GM21367 (cell line): ENCODE data around the gene TBC1D30.
A peak's percentile ranks its signal among the peaks of the same experiment; 100 is the strongest.
"Not testable (repeated sequence)": the region's sequence is repeated elsewhere in the genome, so short reads cannot be mapped to it uniquely, and the experiment has no call there.

ENCODE experiments used
- ATAC-seq: cut with Tn5 transposase; IDR thresholded peaks from one replicate; pipeline ENCODE4 v1.9.1; 2021; ENCODE audit not compliant: unreplicated experiment

The TBC1D30 gene, protein sequence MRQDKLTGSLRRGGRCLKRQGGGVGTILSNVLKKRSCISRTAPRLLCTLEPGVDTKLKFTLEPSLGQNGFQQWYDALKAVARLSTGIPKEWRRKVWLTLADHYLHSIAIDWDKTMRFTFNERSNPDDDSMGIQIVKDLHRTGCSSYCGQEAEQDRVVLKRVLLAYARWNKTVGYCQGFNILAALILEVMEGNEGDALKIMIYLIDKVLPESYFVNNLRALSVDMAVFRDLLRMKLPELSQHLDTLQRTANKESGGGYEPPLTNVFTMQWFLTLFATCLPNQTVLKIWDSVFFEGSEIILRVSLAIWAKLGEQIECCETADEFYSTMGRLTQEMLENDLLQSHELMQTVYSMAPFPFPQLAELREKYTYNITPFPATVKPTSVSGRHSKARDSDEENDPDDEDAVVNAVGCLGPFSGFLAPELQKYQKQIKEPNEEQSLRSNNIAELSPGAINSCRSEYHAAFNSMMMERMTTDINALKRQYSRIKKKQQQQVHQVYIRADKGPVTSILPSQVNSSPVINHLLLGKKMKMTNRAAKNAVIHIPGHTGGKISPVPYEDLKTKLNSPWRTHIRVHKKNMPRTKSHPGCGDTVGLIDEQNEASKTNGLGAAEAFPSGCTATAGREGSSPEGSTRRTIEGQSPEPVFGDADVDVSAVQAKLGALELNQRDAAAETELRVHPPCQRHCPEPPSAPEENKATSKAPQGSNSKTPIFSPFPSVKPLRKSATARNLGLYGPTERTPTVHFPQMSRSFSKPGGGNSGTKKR

DNA sequence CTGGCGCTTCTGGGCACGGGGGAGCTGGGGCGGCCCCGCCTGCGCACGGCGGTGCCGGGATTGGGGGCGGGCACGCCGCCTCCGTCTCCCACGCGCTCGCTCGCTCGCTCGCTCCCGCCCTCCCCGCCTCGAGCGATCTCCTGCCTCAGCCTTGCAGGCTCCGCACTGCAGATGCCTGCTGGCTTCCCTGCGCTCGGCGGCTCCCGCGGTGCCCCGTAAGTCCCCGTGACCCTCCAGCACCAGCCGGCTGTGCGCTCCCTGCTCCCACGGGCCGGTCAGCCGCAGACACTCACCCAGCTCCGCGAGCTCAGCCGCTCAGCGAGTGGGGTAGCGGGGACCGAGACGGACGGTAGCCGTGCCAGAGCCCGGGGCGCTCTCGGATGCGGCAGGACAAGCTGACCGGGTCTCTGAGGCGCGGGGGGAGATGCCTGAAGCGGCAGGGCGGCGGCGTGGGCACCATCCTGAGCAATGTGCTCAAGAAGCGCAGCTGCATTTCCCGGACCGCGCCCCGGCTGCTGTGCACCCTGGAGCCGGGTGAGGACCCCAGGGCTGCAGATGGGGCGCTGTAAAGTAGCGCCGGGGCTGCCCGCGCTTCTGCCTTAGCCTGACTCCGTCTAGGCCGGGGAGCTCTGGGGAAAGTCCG lies at the start of gene TBC1D30:
Gene TBC1D30, plus strand, starts transcription at position 148 of the 643 bp plus-strand sequence. Its CDS starts 233 bp downstream, at position 381.
- ATAC-seq = no peak

DNA sequence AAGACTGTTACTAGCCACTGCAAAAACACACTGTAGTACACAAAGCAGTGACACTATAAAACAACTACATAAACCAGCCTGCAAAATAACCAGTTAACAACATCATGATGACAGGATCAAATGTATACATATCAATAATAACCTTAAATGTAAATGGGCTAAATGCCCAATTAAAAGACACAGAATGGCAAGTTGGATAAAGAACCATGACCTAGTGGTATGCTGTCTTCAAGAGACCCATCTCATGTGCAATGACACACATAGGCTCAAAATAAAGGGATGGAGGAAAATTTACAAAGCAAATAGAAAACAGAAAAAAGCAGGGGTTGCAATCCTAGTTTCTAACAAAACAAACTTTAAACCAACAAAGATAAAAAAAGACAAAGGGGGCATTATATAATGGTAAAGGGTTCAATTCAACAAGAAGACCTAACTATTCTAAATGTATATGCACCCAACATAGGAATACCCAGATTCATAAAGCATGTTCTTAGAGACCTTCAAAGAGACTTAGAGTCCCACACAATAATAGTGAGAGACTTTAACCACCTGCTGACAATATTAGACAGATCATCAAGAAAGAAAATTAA lies 49.2 kb upstream of the TBC1D30 start:
- not testable (repeated sequence) for ATAC-seq

DNA sequence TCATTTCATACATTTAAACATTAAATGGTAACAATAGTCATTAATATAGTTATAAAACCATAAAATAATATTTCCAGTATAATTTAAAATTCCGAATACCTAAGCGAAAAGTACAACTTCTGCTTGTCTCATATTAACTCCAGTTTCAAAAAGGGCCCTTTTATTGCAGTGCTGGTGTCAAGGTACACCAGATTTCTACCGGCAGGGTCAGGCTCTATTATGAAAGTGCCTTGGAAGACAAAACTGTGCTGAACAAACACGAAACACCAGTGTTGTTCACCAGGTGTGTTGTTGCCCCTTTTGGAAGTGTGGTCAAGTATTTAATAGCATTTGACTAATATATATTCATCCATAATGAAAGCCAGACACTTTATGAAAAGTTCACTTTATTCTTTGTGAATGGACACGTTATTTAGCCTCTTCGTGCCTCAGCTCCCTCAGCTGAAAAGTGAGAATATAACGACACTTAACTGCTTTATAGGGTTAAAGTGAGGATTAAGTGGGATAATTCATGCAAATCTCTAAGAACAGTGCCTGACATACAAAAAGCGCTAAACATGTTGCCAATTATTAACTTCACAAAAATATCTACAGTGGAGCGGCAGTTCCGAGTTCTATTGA lies 45.0 kb upstream of the TBC1D30 start:
- ATAC-seq = no peak

DNA sequence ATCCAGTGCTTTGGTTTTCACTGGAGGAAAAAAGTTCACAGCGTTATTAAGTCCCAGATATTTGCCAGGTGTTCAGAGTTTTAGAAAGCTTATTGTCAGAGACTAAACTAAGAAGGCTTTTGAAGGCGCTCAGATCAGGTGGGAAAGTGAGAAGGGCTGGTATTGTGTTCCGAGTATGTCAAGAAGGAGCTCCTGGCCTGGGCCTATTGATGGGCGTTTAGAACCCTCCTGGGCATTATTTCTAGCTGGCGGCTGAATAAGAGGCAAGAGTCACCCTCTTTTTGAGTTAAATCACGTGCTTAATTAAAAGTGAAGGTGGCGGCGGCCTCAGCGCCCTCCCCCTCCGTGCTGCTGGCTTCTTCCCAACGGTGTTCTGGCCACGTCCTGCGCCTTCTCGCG lies 44.3 kb upstream of the TBC1D30 start:
- ATAC-seq = no peak

DNA sequence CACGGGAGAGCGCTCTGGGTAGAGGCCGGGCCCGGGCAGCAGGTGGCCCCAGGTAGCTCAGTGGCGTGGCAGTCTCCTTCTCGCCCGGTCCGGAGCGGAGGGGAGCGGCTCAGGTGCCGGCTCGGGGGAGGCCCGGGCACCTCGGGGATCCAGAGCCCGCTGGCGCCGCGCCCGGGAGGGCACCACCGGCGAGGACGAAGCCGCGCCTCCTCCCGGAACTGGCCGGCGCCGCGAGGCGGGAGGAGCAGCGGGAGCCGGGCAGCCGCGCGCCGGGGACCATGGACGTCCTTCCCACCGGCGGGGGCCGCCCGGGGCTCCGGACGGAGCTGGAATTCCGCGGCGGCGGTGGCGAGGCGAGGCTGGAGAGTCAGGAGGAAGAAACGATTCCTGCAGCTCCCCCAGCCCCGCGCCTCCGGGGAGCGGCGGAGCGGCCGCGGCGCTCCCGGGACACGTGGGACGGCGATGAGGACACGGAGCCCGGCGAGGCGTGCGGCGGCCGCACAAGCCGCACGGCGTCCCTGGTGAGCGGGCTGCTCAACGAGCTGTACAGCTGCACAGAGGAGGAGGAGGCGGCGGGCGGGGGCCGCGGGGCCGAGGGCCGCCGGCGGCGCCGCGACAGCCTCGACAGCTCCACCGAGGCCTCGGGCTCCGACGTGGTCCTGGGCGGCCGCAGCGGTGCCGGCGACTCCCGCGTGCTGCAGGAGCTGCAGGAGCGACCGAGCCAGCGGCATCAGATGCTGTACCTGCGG lies 43.7 kb upstream of the TBC1D30 start:
- ATAC-seq = no peak

DNA sequence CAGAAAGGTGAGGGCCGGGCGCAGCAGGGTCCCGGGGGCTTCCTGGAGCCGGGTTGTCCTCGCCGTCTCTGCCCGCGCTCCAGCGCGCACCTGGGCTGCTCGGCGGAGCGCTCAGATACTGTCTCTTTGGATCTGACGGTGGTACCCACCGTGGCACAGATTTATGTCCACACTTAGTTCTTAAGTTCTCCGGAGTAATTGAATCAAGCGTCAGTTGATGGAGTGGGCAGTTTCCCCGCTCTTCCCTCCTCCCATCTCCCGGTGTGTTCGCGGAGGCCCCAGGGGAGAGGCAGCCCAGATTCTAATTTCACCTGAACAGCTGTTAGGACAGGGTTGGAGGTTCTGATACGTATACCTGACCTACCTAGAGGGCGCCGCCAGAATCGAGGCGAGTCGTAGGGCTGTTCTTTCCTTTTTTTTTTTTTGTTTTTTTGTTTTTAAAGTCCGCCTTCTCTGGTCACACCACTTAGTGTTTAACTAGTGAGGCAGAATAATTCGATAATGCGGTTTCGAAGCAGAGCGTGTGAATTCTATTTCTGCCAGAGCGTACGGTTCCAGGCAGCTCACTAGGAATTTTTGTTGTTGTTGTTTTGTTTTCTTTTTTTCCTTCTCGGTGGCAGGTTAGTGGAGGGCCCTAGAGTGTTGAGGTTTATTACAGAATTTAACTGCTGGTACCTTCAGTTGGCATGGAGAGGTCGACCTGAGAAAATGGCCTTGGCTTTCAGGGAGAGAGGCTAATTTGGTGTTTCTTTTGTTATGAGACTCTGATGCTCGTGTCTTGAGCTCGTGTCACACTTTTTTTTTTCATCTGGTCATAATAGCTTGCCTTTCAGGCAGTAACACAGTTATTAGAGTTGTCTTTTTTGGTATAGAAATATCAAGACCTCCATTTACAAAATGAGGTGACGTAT lies 42.9 kb upstream of the TBC1D30 start:
- no peak for ATAC-seq

DNA sequence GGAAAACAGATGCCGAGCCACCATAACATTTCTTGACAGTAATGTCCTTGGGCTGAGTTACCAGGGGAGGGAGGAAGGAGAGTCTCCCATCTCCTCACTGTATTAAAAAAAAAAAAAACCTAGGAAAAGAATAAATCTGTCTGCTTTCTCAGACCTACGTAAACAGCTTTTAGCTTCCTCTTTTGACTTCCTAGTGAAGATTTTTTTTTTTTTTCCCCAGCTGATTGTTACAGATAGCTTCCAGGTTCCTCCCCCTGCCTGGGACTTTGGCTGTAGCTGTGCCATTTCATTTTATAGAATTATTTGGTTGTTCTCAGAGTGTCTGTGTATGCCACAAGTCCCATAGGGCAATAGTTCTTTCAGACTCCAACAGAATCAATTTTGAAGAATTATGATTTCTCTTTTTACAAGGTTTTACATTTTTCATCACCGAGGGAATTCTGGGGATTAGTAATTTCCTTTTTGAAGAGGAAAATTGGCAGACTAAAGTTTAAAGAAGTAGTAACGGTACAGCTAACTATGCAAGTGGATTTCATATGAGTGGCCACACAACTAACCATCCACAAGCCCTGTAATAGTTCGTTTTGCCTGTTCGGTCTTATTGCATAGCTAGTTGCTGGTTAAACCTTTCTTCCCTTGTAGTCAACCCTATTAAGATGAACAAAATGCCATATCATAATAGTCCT lies 42.1 kb upstream of the TBC1D30 start:
- ATAC-seq = no peak

DNA sequence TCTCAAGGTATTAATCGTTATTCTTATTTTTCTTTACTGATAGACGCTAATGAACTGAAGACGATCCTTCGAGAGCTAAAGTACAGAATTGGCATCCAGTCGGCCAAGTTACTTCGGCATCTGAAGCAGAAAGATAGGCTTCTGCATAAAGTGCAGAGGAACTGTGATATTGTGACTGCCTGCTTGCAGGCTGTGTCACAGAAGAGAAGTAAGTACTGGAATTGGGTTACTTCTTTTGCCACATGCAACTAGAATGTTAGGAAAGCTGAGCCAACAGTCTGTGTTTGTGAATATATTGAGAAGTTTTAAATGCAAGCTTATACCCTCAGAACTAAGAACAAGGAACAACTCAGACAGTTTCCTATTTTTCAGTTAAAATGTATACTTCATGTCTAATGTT lies 38.6 kb upstream of the TBC1D30 start:
- no peak for ATAC-seq

DNA sequence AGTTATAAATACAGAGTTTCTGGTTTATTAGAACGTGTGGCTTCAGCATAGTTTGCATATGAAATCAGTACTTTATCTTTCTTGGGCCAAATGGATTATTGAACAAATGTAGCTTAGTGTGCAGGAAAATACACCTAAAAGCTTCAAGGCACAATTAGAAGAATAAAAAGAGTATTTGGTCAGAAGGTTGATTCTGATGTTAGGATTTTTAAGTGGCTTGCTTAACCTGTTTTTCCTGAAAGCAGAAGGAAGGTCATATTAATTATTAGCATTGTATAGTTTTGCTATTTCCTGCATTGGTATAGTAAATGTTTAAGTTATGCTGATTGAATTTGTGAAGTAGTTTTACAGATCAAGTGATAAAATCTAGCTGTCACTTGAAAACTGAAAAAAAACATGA lies 34.3 kb upstream of the TBC1D30 start:
- no peak for ATAC-seq

DNA sequence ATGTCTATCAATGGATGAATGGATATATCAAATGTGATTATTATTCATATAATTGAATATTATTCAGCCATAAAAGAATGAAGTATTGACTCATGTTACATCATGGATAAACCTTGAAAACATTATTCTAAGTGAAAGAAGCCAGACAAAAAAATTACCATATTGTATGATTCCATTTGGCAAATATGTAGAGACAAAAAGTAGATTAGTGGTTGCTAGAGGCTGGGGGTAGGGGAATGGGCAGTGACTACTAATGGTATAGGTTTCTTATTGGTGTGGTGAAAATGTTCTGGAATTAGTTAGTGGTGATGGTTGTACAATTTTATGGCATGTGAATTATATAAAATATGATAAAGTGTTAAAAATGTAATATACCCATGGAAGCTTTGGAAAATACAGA lies 33.4 kb upstream of the TBC1D30 start:
- ATAC-seq = no peak

DNA sequence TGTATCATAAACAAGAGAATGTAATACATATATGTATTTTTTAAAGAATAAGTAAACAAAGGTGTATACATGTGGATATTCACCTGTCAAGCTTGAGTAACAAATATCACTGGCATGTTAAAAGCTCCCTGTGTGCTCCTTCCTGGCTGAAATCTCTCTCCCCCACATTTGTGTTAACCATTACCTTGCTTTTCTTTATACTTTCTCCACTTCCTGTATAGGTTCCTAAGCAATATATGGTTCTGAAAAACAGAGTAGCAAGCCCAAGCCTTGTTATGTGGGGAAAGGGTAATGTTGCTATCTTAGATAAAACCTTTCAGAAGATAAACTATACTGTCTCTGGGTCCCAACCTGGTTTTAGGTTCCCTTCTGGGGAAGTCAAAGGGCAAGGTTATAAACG lies 32.3 kb upstream of the TBC1D30 start:
- ATAC-seq = no peak

DNA sequence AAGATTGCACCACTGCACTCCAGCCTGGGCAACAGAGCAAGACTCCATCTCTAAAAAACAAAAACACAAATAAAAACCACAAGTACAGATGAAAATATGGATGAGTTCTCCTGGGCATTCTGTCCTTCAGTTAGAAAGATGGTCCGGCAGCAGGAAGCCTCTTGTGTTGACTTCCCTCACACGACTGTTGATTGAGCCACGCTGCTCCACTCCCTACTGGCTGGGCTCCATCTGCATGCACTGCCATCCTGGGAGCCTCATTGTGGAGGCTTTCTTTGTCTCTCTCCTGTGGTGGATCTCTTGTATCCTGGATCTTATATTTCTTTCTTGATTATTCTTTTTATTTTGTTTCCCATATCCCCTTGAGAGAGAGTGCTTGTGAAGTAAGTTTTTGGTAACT lies 30.8 kb upstream of the TBC1D30 start:
- ATAC-seq = no peak

DNA sequence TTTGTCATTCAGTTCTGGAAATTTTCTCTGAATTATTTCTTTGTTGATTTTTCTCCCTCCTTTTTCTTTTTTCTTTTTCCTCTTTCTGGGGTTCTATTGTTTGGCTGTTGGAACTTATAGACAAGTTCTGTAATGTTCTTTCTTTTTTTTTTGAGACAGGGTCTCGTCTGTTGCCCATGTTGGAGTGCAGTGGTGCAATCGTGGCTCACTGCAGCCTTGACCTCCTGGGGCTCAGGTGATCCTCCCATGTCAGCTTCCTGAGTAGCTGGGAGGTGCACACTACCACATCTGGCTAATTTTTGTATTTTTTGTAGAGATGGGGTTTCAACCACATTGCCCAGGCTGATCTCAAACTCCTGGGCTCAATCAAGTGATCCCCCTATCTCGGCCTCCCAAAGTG lies 30.1 kb upstream of the TBC1D30 start:
- ATAC-seq = no peak

DNA sequence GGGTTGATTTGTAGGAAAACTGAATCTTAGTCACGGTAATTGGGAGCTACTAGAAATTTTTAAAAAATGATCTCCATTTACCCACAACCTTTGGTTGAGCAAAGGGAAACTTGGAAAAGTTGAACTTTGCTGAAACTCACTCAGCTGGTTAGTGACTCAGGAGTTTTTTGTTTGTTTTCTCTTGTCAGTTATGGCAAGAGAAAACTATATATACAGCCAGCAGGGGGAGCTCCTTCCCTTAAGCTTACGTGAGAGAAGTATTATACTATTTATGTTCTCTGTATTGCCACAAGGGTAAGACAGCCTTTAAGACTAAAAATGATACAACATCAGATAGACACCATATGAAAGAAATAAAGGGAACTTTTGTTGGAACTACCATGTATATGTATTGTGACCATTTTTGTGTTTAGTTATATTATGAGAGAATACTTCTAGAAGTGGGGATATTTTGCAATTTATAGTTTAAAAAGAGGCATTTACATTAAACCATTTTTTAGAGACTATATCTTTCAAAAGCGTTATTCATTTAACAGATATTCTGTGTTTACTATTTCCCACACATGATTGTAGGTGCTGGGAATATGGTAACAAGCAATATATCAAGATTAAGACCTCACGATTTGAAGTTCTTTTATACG lies 28.1 kb upstream of the TBC1D30 start:
- peak; percentile 70 for ATAC-seq

DNA sequence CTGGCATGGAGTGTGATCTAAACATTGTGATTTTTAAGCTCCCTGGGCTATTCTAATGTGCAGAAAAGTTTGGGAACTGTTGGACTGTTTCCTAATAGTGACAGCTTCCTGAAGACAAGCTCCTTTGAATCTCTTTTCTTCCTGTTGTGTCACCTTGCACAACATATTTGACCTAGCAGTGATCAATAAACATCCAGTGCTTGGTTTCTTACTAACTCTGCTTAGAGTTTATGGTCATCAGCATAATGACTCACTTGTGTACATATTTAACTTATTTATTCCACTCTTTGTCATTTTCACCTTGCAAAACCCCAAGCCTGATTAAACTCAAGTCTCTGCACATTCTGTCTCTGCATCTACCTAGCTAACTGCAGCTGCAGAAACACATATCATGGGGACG lies 27.3 kb upstream of the TBC1D30 start:
- no peak for ATAC-seq

DNA sequence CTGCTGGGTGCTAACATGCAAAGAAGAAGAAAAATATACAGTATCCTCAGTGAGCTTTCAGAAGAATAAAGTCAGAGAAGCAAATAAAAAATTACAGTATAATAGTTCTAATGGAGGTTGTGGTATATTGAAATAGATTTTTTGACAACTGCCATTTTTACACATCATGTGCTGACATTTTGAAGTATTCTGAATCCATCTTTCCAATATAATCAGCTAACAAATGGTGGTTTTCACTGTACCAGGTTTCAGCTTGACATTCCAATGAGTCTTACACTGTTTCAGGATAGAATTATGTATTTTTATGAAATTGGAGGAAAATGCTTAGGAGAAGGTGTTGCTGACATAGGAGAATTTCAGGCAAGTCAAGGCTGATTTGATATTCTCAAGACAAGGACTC lies 26.3 kb upstream of the TBC1D30 start:
- no peak for ATAC-seq

DNA sequence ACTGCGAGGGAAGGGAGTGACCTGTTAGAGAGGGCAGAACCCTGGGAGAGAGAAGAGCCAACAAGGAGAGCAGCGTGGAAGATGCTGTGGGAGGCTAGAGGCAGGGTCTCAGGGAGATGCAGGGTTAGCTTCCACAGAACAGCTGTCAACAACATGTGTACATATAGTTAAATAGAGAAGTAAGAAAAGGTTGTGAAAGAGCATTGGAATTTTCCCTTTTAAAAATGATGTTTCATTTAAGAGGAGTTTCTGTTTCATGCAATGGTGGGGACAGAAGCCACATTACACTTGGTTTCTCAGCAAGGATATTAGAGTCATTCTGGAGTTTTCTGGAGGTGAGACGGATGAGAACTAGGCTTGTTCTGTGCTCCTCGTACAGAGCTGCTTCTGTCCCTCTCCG lies 23.8 kb upstream of the TBC1D30 start:
- peak; percentile 52 for ATAC-seq

DNA sequence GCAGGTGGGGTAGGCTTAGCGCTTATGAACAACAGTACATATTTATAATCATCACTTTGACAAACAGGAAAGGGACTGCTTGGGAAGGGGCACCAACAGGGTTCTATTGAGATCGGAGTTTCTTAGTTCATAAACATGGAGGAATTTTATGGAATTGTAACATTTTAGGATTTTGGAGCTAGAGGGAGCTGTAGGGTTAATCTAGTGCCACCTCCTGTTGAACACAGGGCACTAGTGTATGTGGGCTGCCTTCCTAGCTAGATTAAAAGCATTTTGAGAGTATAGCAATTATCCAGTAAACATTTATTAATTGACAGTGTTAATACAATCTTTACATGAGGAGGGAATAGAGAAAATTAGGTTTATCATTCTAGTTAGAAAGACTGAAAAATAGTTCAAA lies 23.1 kb upstream of the TBC1D30 start:
- ATAC-seq = no peak
